ENCODE measurements around the gene MYO5C. TPM values are rescaled to one million over a fixed set of nuclear protein-coding genes. Genes with fewer than 3 reads are reported as not detected.

MYO5C gene
- total and polyA plus RNA-seq, 2 of the 8 experiments (the other 6 are each of a cell fraction or from before 2014, with no cell fraction given): 8.2 to 26.7 TPM

DNA sequence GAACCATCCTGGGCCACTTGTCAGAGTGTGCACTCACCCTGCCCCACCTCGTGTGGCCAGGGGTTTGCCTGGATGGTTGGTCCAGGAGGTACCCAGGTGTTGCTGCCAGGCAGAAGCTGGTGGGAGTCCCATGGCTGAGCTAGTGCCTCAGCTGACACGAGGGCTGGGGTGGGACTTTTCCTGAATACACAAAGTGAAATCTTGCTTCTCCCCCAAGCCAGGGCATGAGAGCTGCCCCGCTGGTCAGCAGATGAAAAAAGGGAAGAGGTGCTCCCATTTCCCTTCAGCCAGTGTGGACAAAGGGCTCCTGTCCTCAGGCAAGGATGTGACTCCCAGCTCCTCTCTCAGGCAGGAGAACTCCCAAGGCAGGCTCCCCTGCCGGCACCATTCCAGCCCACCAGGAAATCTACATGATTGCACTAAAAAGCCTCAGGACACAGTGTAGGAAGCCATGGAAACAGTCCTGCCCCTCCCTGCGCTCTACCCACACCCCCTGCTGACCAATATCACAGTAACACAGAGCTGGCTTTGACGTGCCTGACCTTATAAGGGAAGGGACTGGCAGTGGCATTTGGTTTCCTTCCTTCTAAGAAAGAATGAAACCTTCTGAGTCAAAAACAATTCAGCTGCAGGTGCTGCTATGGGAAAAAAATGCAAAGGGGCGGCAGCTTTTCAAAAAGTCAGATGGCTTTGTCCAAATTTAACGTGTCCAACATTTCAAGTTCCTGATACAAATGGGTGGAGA, 33.9 kb downstream of the MYO5C start:
- Histone ChIP-seq H2AK5ac (ENCODE audit: low read depth, low read length) (peak overlapping the region; percentile 76), H3K27ac (ENCODE audit: low read depth, low read length) (peak overlapping the region; percentile 95), H3K23me2 (ENCODE audit: low read depth, low read length) (no peaks in the 10 kb centered on the region), H3K9ac (replicated peaks in 1 of 4; ENCODE audit: extremely low read depth in 1 of 4, low read depth in 3 of 4, low read length in 3 of 4) (peak overlapping the region in 3 of 4 experiments; percentile 6 to 55 (median 55); a peak in 5 of 7 replicates), H3K36me3 (ENCODE audit: control insufficient read depth in 2 of 4, insufficient read depth in 4 of 4, low read length in 3 of 4) (peaks cover 0 to 20% (median 3%) of the 10 kb centered on the region in 4 experiments; a peak in 5 of 8 replicates), H3K56ac (replicated peaks; ENCODE audit: insufficient read length, low read depth, low read length) (no peak overlapping the region), H2BK5ac (ENCODE audit: low read depth, low read length) (peak overlapping the region; percentile 95), H3K4me3 (ENCODE audit: extremely low read depth in 1 of 4, insufficient read depth in 2 of 4, low read depth in 3 of 4, low read length in 4 of 4) (peak overlapping the region in 2 of 4 experiments; percentile 12 to 27; a peak in 1 of 8 replicates), H2BK15ac (ENCODE audit: low read length) (peak overlapping the region; percentile 93), H3K9me3 (ENCODE audit: insufficient read depth in 2 of 2, low read depth in 1 of 2, low read length in 1 of 2) (no peaks in the 10 kb centered on the region), H3K4me1 (replicated peaks in 1 of 4; ENCODE audit: control insufficient read depth in 3 of 4, insufficient read depth in 4 of 4, low read length in 3 of 4) (peaks cover 19 to 32% (median 23%) of the 10 kb centered on the region in 4 experiments), H2BK120ac (replicated peaks; ENCODE audit: low read depth, low read length) (peak overlapping the region; percentile 86), H4K20me1 (replicated peaks in 1 of 2; ENCODE audit: control insufficient read depth in 1 of 2, insufficient read depth in 2 of 2, low read length in 2 of 2) (no peaks in the 10 kb centered on the region), H3K79me1 (ENCODE audit: low read depth, low read length) (peaks cover 1% of the 10 kb centered on the region; the same call in 1 of the 2 replicates), H2AFZ (ENCODE audit: low read length) (no peak overlapping the region), H3K27me3 (replicated peaks in 1 of 4; ENCODE audit: control insufficient read depth in 3 of 4, extremely low read depth in 1 of 4, insufficient read depth in 3 of 4, low read length in 3 of 4) (no peaks in the 10 kb centered on the region), H2BK20ac (ENCODE audit: low read length) (peak overlapping the region; percentile 96), H4K8ac (ENCODE audit: extremely low read depth, insufficient read depth, low read length) (no peak overlapping the region; the same call in 1 of the 2 replicates), H3K79me2 (ENCODE audit: control insufficient read depth in 1 of 2, insufficient read depth in 2 of 2, low read length in 2 of 2) (no peaks in the 10 kb centered on the region), H3K14ac (ENCODE audit: insufficient read length) (no peak overlapping the region), H4K5ac (ENCODE audit: insufficient read length, low read depth, low read length) (peak overlapping the region; percentile 24), H3K4me2 (ENCODE audit: insufficient read depth in 1 of 2, low read depth in 2 of 2, low read length in 2 of 2) (peak overlapping the region; percentile 26 to 48), H3K23ac (ENCODE audit: insufficient read length) (no peak overlapping the region), H3K4ac (replicated peaks; ENCODE audit: insufficient read length, low read depth, low read length) (peak overlapping the region; percentile 17), H3K18ac (ENCODE audit: extremely low read depth, low read length) (peak overlapping the region; percentile 93), H4K91ac (replicated peaks; ENCODE audit: insufficient read length, low read length) (peak overlapping the region; percentile 92), H2BK12ac (ENCODE audit: low read depth, low read length) (peak overlapping the region; percentile 99)
- DNase-seq (ENCODE audit: low read depth in 1 of 2, low spot score in 2 of 2) (peak; percentile 70 to 93), FAIRE-seq (peak; percentile 96)
- WGBS, 2 experiments (ENCODE audit: extremely low coverage in 1 of 2, insufficient coverage in 1 of 2, insufficient read length in 1 of 2, insufficient replicate concordance in 2 of 2, low coverage in 1 of 2, low lambda C conversion rate in 2 of 2, missing lambda C conversion rate in 1 of 2): 17% methylated on average over 8 of the region's 8 CpGs; no CpG with 5 or more reads in 1 of the 2 experiments
- POLR2A ChIA-PET (ENCODE audit: partially characterized antibody): interaction anchor here (0.6 to 2.2 kb wide), 12 partner anchors 16 to 486 kb away, joined by 3 to 8 read pairs (median 6); partner anchors contain the start of gene MYO5C
- CTCF ChIA-PET (ENCODE audit: partially characterized antibody): interaction anchor here (0.6 to 2.4 kb wide), 8 partner anchors 16 to 552 kb away, joined by 3 to 7 read pairs (median 3); no protein-coding TSS in a partner anchor
- TF ChIP-seq, protein P1, sequence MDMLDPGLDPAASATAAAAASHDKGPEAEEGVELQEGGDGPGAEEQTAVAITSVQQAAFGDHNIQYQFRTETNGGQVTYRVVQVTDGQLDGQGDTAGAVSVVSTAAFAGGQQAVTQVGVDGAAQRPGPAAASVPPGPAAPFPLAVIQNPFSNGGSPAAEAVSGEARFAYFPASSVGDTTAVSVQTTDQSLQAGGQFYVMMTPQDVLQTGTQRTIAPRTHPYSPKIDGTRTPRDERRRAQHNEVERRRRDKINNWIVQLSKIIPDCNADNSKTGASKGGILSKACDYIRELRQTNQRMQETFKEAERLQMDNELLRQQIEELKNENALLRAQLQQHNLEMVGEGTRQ (IDR thresholded peaks at IDR 0.05; ENCODE audit: low read length): no peak
- TF ChIP-seq POLR2AphosphoS5 (IDR thresholded peaks at IDR 0.05; ENCODE audit: low read depth, low read length) (peak; percentile 55; the same call in 1 of the 2 replicates), CBX8 (IDR thresholded peaks at IDR 0.05; ENCODE audit: borderline replicate concordance, low read depth, low read length) (no peak), EP300 (IDR thresholded peaks at IDR 0.05; ENCODE audit: borderline replicate concordance in 1 of 2, low read depth in 2 of 2, low read length in 2 of 2) (peak; percentile 30 to 93; a peak in 1 of 3 replicates), CREB1 (IDR thresholded peaks at IDR 0.05) (peak; percentile 38; the same call in 1 of the 2 replicates), RFX5 (IDR thresholded peaks at IDR 0.05; ENCODE audit: borderline replicate concordance, low read depth, low read length) (no peak), TEAD4 (IDR thresholded peaks at IDR 0.05; ENCODE audit: low read depth, low read length) (no peak), NANOG (IDR thresholded peaks at IDR 0.05; ENCODE audit: insufficient read depth, low read depth, low read length, poor library complexity, severe bottlenecking) (peak; percentile 27)
- TF ChIP-seq, protein P2, sequence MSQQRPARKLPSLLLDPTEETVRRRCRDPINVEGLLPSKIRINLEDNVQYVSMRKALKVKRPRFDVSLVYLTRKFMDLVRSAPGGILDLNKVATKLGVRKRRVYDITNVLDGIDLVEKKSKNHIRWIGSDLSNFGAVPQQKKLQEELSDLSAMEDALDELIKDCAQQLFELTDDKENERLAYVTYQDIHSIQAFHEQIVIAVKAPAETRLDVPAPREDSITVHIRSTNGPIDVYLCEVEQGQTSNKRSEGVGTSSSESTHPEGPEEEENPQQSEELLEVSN (IDR thresholded peaks at IDR 0.05): no peak

Data from H1 (cell line).